GM18502 (cell line): ENCODE results near the gene POLRMT.

Source experiments
- ATAC-seq: cut with Tn5 transposase; IDR thresholded peaks from one replicate; pipeline ENCODE4 v1.9.1; 2021; ENCODE audit warnings: mild to moderate bottlenecking; ENCODE audit not compliant: unreplicated experiment, poor library complexity

POLRMT gene

GRCh38 chr19:570251-570686 lies 63.1 kb downstream of the POLRMT start:
- no peak for ATAC-seq

DNA sequence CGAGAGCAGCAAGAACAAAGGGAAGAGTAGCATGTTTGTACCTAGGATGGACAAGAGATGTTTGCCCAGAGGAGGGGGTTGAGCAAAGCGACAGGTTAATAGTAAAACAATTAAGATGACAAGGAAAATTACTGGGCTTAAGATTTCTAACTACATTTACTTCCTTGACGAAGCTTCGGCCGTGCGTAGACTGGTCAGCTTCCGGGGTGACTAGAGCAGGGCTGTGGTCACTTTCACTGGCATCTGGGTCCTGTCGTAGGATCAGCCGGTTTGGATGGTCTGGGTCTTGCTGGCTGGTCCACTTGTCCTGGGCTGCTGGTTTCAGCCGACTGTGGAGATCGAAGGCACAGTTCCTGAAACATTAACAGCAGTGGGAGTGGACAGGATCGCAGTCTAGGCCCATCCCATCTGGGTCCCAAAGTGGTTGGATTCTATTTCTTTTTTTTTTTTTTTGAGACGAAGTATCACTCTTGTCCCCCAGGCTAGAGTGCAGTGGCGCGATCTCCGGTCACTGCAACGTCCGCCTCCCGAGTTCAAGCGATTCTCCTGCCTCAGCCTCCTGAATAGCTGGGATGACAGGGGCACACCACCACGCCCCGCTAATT lies 65.9 kb downstream of the POLRMT start:
- ATAC-seq = no peak
